Stimulated activated naive CD8-positive, alpha-beta T cell treated with anti-CD3 and anti-CD28 coated beads, Interleukin-15, Interleukin-2, amounts not matched to agents 100 U/mL and 50 U/mL, for 24 hours (primary cell): ENCODE data around the gene UQCC2.

Source experiments
- ATAC-seq: fragments of 150-1000 bp; cut with Tn5 transposase; one replicate; pipeline ENCODE4 v1.10.0; 2021
- DNase-seq: peaks from one replicate; pipeline ENCODE4 v3.0.0; 2021

The UQCC2 gene

GRCh38 chr6:33675968-33676367 is 35.5 kb downstream of the UQCC2 start:
- no peak for ATAC-seq

DNA sequence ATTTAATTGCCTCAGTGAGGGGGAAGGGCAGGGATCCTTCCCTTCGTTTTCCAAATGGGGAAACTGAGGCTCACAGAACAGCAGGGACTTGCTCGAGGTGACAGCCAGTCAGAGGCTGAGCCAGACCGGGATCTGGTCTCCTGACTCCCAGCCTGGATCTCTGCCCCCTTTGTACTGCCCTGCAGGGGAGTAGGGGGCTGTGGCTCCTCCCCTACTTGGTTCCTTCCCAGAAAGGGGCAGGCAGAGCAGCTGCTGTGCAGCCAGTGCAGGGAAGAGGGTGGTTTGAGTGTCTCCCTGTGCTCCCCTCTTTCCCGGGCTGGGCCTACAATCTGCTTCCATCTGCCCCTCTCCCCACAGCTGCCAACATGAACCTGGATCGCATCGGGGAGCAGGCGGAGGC is 37.6 kb downstream of the UQCC2 start:
- no peak for DNase-seq
- ATAC-seq, result no peak

More at GRCh38 chr6:33675968-33676367, 35.5 kb downstream of the UQCC2 start:
- no peak for DNase-seq

- ATAC-seq (no peak), DNase-seq (no peak)
These were observed 38.7 kb downstream of the UQCC2 start for GRCh38 chr6:33672808-33673207.

DNA sequence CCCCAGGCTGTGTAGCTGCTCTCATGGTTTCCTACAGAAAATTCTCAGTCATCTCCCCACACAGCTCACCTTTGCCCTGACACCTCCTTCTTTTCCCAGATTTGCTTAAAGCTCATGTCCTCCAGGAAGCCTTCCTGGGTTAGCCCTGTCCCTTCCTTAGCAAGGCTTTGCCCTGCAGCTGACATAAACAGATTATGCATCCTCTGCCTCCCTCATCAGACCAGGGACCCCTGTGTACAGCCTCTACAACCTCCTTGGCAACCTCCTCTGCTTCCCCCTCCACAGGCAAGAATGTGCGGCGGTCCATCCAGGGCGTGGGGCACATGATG is 39.8 kb downstream of the UQCC2 start:
- no peak for ATAC-seq
- no peak for DNase-seq

GRCh38 chr6:33670971-33671743 is 40.3 kb downstream of the UQCC2 start:
- no peak for ATAC-seq
- DNase-seq, result no peak

DNA sequence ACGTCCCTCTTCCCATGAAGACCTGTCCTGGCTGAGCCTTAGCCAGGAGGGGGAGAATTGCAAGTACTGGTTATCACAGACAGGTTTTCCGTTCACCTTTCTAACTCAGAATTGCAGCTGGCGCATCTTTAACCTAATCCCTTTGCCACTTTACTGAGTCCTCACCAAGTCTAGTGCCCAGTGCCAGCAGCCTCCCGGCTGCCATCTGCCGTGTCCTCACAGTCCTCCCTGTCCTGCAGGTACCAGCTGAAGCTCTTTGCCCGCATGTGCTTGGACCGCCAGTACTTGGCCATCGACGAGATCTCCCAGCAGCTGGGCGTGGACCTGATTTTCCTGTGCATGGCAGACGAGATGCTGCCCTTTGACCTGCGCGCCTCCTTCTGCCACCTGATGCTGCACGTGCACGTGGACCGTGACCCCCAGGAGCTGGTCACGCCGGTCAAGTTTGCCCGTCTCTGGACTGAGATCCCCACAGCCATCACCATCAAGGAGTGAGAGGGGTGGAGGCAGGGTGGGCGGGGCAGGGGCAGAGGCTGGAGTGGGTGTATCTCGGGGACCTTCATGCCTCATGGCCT is 41.3 kb downstream of the UQCC2 start:
- DNase-seq (no peak), ATAC-seq (no peak)

DNA sequence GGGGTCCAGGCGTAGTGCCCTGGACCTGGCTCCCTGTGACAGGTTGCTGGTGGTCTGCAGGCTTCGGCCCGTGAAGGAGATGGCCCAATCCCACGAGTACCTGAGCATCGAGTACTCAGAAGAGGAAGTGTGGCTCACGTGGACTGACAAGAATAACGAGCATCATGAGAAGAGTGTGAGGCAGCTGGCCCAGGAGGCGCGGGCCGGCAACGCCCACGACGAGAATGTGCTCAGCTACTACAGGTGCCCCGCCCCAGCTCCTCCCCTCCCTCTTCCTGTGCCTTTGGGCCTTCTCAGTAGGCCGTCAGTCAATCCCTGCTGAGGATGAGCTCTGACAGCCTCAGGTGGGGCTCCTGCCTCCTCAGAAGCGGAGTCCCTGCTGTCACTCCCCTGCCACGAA is 42.6 kb downstream of the UQCC2 start:
- no peak for ATAC-seq
- no peak for DNase-seq

DNA sequence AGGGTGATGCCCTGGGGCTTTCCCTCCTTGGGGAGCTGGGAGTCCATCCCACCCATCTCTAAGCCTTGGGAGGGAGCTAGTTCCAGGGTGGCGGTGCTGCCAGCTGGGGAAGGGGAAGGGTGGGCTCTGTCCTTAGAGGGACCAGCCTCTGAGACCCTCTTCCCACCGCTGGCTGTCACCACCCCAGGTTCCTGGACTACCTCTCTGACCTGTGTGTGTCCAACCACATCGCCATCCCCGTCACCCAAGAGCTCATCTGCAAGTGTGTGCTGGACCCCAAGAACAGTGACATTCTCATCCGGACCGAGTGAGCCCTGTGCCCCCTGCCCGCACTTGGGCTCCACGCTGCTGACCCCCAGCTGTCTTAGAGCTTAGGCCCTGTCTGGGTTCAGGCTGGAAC is 43.2 kb downstream of the UQCC2 start:
- DNase-seq, result no peak

DNA sequence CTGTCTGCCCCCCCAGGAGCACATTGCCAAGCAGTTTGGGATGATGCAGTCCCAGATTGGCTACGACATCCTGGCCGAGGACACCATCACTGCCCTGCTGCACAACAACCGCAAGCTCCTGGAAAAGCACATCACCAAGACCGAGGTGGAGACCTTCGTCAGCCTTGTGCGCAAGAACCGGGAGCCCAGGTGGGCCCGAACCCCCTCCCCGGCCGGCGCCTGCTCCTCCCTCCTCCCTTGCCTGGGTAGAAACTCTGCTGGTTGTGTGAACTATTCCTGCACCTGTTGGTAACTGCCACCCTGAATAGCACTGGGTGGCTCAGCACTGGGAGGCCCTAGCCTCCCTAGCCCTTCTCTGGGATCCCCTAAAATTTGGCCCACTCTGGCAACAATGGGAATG is 43.7 kb downstream of the UQCC2 start:
- DNase-seq (no peak), ATAC-seq (no peak)

More for the DNA sequence above, 43.2 kb downstream of the UQCC2 start:
- no peak for ATAC-seq

DNA sequence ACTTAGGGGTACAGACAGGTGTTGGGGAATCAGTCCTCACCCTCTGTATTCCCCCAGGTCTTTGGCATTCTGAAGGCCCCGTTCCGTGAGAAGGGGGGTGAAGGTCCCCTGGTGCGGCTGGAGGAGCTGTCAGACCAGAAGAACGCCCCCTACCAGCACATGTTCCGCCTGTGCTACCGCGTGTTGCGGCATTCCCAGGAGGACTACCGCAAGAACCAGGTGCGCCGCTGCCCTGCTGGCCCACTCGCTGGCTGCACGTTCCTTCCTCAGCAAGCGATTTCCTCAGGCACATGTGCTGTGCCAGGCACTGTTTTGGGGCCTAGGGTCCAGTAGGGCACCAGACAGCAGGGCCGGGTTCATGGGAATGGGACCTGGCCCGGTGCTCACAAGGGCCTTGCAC is 44.4 kb downstream of the UQCC2 start:
- ATAC-seq, result no peak
- no peak for DNase-seq

GRCh38 chr6:33665957-33666356 is 45.5 kb downstream of the UQCC2 start:
- no peak for ATAC-seq
- DNase-seq, result no peak

GRCh38 chr6:33664506-33665057 is 46.9 kb downstream of the UQCC2 start:
- no peak for ATAC-seq
- no peak for DNase-seq

DNA sequence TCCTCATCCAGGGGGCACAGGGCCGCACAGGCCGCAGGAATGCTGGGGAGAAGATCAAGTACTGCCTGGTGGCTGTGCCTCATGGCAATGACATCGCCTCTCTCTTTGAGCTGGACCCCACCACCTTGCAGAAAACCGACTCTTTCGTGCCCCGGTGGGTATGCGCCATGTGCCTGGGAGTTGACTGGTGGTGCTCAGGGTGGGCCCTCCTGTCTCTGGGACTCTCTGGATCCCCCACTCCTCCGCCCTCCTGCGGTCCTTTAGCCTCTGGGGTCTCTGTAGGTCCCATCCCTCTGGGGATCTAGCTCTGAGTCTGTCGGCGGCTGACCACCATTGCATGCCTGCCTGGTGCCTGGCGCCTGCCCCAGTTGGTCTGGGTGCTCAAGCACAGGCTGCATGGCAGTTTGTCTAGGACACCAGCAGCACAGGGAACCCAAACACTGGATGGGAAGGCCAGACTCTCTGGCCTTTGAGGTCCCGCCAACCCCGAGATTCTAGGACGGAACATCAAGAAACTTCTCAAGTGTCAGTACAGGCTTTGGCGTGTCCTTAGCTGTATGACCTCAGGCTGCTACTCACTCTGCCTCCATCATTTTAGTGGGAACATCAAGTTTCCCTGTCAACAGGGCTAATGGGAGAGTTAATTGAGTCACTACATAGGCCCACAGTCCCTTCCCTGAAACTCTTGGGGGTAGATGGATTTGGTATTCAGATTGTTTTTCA is 47.6 kb downstream of the UQCC2 start:
- no peak for ATAC-seq
- no peak for DNase-seq

DNA sequence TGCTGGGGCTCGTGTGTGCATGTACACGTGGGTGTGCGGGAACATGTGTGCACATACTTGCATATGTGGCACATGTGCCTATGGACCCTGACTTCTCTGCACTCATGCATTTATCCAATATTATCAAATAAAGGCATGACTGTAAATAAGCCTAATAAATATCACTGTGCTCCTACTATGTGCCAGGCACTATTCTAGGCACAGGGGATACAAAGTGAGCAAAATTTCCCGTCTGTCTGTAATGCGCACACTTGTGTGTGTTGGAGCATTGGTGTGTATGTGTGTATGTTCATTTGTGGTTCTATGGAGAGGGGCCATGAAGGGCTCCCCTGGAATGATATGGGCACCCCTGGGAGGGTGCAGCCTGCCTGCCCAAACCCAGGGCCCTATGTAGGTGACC is 48.5 kb downstream of the UQCC2 start:
- no peak for DNase-seq
- no peak for ATAC-seq

- DNase-seq (no peak), ATAC-seq (no peak)
These were observed 49.2 kb downstream of the UQCC2 start for GRCh38 chr6:33662318-33662717.

DNA sequence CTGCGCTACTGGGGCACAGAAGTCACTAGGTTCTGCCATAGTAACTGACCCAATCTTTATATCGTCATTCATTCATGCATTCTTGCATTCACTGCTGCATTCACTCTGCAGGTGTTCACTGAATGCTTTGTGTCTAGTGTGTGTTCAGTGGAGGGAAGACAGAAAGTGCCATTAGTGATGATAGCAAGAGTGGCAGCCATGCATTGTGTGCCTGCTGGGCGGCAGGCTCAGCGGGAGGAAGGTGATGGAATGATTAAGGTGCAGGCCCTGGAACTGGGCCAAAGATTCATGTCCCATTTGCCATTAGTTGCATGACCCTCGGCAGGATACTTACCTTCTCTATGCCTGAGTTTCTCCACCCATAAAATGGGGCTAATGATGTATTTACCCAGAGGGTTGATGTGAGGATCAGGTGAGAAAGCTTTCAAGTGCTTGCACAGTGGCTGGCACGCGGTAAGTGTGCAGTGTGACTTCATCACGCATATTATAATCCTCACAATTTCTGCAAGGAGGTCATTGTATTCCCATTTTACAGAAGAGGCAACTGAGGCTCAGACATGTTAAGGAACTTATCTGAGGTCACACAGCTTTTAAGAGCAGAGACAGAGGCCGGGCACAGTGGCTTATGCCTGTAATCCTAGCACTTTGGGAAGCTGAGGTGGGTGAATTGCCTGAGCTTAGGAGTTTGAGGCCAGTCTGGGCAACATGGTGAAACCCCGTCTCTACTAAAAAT is 50.2 kb downstream of the UQCC2 start:
- ATAC-seq (no peak), DNase-seq (no peak)

DNA sequence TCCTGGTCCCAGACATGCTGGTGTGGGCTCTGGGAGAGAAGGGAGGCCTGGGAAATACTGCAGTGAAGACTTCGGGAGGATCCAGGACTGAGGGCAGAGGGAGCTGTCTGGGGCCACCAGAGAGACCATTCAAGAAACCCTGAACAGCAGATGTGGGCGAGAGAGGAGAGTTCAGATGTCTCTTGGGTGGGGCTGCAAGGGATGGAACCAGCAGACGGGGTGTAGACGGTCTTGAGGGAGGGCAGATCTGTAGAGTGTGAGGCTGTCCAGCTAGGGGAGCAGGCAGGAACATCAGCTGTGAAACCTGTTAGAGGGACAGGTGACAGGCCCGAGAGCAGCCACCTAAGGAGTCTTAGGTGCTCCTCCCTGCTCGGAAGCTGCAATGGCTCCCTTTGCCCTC is 51.5 kb downstream of the UQCC2 start:
- DNase-seq (no peak), ATAC-seq (no peak)

DNA sequence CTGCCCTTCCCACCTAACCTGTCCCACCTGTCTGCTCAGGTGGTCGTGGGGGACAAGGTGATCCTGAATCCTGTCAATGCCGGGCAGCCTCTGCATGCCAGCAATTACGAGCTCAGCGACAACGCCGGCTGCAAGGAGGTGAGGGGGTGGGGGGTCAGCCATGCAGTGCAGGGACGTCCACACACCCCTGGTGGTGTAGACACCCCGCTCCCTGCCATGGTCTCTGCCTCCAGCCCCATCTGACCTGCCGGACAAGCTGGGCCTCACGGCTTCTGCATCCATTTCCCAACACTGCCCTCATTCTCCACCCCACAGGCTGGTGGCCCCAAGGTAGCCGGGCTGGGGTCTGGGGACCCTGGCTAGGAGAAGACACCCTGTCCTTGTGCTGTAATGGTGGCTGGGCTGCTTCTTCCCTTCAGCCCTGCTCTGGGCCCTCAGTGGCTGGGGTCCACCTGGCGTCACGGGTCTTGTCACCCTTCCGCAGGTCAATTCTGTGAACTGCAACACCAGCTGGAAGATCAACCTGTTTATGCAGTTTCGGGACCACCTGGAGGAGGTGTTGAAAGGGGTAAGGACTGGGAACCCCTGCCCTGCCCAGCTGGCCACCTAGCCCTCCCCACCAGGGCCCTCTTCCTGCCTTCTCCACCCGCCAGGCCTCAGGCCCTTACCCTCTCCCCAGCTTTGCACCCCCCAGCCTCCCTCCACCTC is 52.4 kb downstream of the UQCC2 start:
- ATAC-seq, result no peak
- no peak for DNase-seq

DNA sequence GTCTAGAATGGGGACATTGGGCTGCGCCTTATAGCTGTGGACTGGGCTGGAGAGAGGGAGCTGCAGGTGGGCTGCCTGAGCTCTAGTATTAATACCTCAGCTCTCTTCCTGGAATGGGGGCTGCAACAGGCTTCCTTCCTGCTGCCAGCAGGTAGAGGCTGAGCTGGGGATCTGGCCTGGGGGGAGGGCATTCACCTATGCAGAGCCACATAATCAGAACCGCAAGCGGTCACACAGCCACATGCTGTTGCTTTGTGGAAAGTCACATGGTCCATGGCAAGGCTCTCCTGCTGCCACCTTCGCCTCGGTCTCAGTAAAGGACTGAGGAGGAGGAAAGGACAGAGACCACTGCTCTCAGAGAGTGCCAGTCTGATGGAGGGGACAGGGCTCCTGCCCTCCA is 54.7 kb downstream of the UQCC2 start:
- ATAC-seq (no peak), DNase-seq (no peak)

- ATAC-seq, result peak; percentile 53
- DNase-seq, result no peak
These were observed 56.5 kb downstream of the UQCC2 start for GRCh38 chr6:33654831-33655554.

DNA sequence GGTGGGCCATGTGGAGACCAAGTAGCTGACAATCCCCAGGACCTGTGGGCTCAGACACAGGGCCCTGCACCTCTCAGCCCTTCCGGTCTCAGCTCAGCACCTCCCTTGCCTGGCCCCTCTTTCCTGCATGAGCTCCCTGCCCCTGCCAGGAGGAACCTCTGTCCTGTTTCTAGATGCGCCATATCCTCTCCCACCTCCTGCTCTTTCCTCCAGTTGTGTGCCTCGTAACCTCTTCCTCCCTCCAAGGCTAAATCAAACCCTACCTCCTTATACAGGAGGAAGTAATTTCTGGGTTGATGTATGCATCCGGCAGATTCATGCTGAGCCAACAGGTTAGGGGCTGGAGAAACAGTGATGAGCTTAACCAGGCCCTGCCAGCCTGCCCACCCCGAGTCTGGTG is 59.5 kb downstream of the UQCC2 start:
- DNase-seq, result no peak
- ATAC-seq, result no peak
